ENCODE results near the gene ZNF467.

The ZNF467 gene

GRCh38 chr7:149762610-149763009 lies 10.8 kb downstream of the ZNF467 start:
- DNase-seq (no peak), ATAC-seq (ENCODE audit: insufficient read depth, low read depth) (no peak)
- no peaks in the 10 kb centered on the region for H4K20me1 ChIP-seq (ENCODE audit: insufficient read depth, low read length)
- no peak overlapping the region for H3K9ac ChIP-seq (ENCODE audit: low read depth, low read length)
- no peak overlapping the region for H3K4me3 ChIP-seq (ENCODE audit: low read depth in 1 of 2, low read length in 2 of 2)
- H3K79me2 ChIP-seq (ENCODE audit: insufficient read depth, low read length): no peaks in the 10 kb centered on the region
- no peak overlapping the region for H2AFZ ChIP-seq (ENCODE audit: low read depth, low read length)
- no peaks in the 10 kb centered on the region for H3K4me1 ChIP-seq (ENCODE audit: insufficient read depth, low read length)
- H3K27ac ChIP-seq (ENCODE audit: low read length): no peak overlapping the region
- no peaks in the 10 kb centered on the region for H3K9me3 ChIP-seq (ENCODE audit: insufficient read depth, low read length, severe bottlenecking)
- no peak for TF ChIP-seq CTCF (IDR thresholded peaks at IDR 0.05; ENCODE audit: borderline replicate concordance, extremely low read depth, low read length, poor library complexity, severe bottlenecking)
- TF ChIP-seq EZH2 (IDR thresholded peaks at IDR 0.05; ENCODE audit: borderline replicate concordance, low read depth, low read length, severe bottlenecking): no peak
- no peaks in the 10 kb centered on the region for H3K36me3 ChIP-seq (ENCODE audit: insufficient read depth, low read length)
- no peak overlapping the region for H3K4me2 ChIP-seq (ENCODE audit: insufficient read depth, low read length)
- H3K27me3 ChIP-seq (ENCODE audit: insufficient read depth, low read length, poor library complexity): no peaks in the 10 kb centered on the region

- Histone ChIP-seq H3K36me3 (ENCODE audit: insufficient read depth, low read length) (no peaks in the 10 kb centered on the region), H3K79me2 (ENCODE audit: insufficient read depth, low read length) (no peaks in the 10 kb centered on the region), H3K27me3 (ENCODE audit: insufficient read depth, low read length, poor library complexity) (no peaks in the 10 kb centered on the region), H3K4me3 (ENCODE audit: low read depth in 1 of 2, low read length in 2 of 2) (no peak overlapping the region), H4K20me1 (ENCODE audit: insufficient read depth, low read length) (no peaks in the 10 kb centered on the region), H3K4me2 (ENCODE audit: insufficient read depth, low read length) (no peak overlapping the region), H3K9ac (ENCODE audit: low read depth, low read length) (no peak overlapping the region), H3K9me3 (ENCODE audit: insufficient read depth, low read length, severe bottlenecking) (no peaks in the 10 kb centered on the region), H2AFZ (ENCODE audit: low read depth, low read length) (no peak overlapping the region), H3K27ac (ENCODE audit: low read length) (no peak overlapping the region), H3K4me1 (ENCODE audit: insufficient read depth, low read length) (no peaks in the 10 kb centered on the region)
- TF ChIP-seq CTCF (IDR thresholded peaks at IDR 0.05; ENCODE audit: borderline replicate concordance, extremely low read depth, low read length, poor library complexity, severe bottlenecking): no peak
- TF ChIP-seq EZH2 (IDR thresholded peaks at IDR 0.05; ENCODE audit: borderline replicate concordance, low read depth, low read length, severe bottlenecking): no peak
- no peak for ATAC-seq (ENCODE audit: insufficient read depth, low read depth)
- DNase-seq: no peak
Measured at GRCh38 chr7:149762089-149762488, 11.3 kb downstream of the ZNF467 start.

GRCh38 chr7:149761307-149761706 lies 12.1 kb downstream of the ZNF467 start:
- H3K4me2 ChIP-seq (ENCODE audit: insufficient read depth, low read length): no peak overlapping the region
- no peaks in the 10 kb centered on the region for H3K36me3 ChIP-seq (ENCODE audit: insufficient read depth, low read length)
- H4K20me1 ChIP-seq (ENCODE audit: insufficient read depth, low read length): no peaks in the 10 kb centered on the region
- H3K27ac ChIP-seq (ENCODE audit: low read length): no peak overlapping the region
- TF ChIP-seq CTCF (IDR thresholded peaks at IDR 0.05; ENCODE audit: borderline replicate concordance, extremely low read depth, low read length, poor library complexity, severe bottlenecking): no peak
- no peaks in the 10 kb centered on the region for H3K9me3 ChIP-seq (ENCODE audit: insufficient read depth, low read length, severe bottlenecking)
- no peaks in the 10 kb centered on the region for H3K27me3 ChIP-seq (ENCODE audit: insufficient read depth, low read length, poor library complexity)
- ATAC-seq (ENCODE audit: insufficient read depth, low read depth): no peak
- no peaks in the 10 kb centered on the region for H3K79me2 ChIP-seq (ENCODE audit: insufficient read depth, low read length)
- no peak overlapping the region for H2AFZ ChIP-seq (ENCODE audit: low read depth, low read length)
- no peaks in the 10 kb centered on the region for H3K4me1 ChIP-seq (ENCODE audit: insufficient read depth, low read length)
- H3K4me3 ChIP-seq (ENCODE audit: low read depth in 1 of 2, low read length in 2 of 2): no peak overlapping the region
- H3K9ac ChIP-seq (ENCODE audit: low read depth, low read length): no peak overlapping the region
- no peak for DNase-seq

GRCh38 chr7:149760538-149760937 lies 12.8 kb downstream of the ZNF467 start:
- Histone ChIP-seq H3K36me3 (ENCODE audit: insufficient read depth, low read length) (no peaks in the 10 kb centered on the region), H3K4me2 (ENCODE audit: insufficient read depth, low read length) (no peak overlapping the region), H3K4me1 (ENCODE audit: insufficient read depth, low read length) (no peaks in the 10 kb centered on the region), H3K9ac (ENCODE audit: low read depth, low read length) (no peak overlapping the region), H3K27me3 (ENCODE audit: insufficient read depth, low read length, poor library complexity) (no peaks in the 10 kb centered on the region), H3K9me3 (ENCODE audit: insufficient read depth, low read length, severe bottlenecking) (no peaks in the 10 kb centered on the region), H4K20me1 (ENCODE audit: insufficient read depth, low read length) (no peaks in the 10 kb centered on the region), H3K79me2 (ENCODE audit: insufficient read depth, low read length) (no peaks in the 10 kb centered on the region), H3K27ac (ENCODE audit: low read length) (no peak overlapping the region), H2AFZ (ENCODE audit: low read depth, low read length) (no peak overlapping the region), H3K4me3 (ENCODE audit: low read depth in 1 of 2, low read length in 2 of 2) (no peak overlapping the region)
- no peak for DNase-seq
- TF ChIP-seq EZH2 (IDR thresholded peaks at IDR 0.05; ENCODE audit: borderline replicate concordance, low read depth, low read length, severe bottlenecking): no peak
- no peak for TF ChIP-seq CTCF (IDR thresholded peaks at IDR 0.05; ENCODE audit: borderline replicate concordance, extremely low read depth, low read length, poor library complexity, severe bottlenecking)
- ATAC-seq (ENCODE audit: insufficient read depth, low read depth): no peak
